CD4-positive, alpha-beta T cell treated with Interferon gamma for 1 hour (primary cell): Measurements from ENCODE around the gene PEX14.
"Not testable (repeated sequence)": the region's sequence is repeated elsewhere in the genome, so short reads cannot be mapped to it uniquely, and the experiment has no call there.

Experiments used
- DNase-seq: peaks from one replicate; pipeline ENCODE4 v3.0.0-alpha.2; 2020

Gene PEX14

GRCh38 chr1:10451287-10451686 is 23.5 kb upstream of the PEX14 start:
- no peak for DNase-seq

- DNase-seq, result no peak
Observed at GRCh38 chr1:10456048-10456447, 18.7 kb upstream of the PEX14 start.

GRCh38 chr1:10456661-10457060 is 18.1 kb upstream of the PEX14 start:
- no peak for DNase-seq

GRCh38 chr1:10457462-10457861 is 17.3 kb upstream of the PEX14 start:
- not testable (repeated sequence) for DNase-seq

GRCh38 chr1:10457875-10458274 is 16.9 kb upstream of the PEX14 start:
- no peak for DNase-seq

- DNase-seq, result no peak
Observed at GRCh38 chr1:10459184-10459583, 15.6 kb upstream of the PEX14 start.

GRCh38 chr1:10467078-10467477 is 7.7 kb upstream of the PEX14 start:
- no peak for DNase-seq

- no peak for DNase-seq
Observed at GRCh38 chr1:10470043-10470442, 4.7 kb upstream of the PEX14 start.

GRCh38 chr1:10471411-10472219 is 3.1 kb upstream of the PEX14 start:
- no peak for DNase-seq

- DNase-seq, result peak; percentile 90
Observed at GRCh38 chr1:10472220-10473144, 2.3 kb upstream of the PEX14 start, which contains the start of gene DFFA. Gene DFFA (minus strand): TSS chr1:10472529. CDS start chr1:10472458, 71 bp downstream.

GRCh38 chr1:10473145-10473765 is 1.5 kb upstream of the PEX14 start:
- no peak for DNase-seq

- not testable (repeated sequence) for DNase-seq
Observed at GRCh38 chr1:10474309-10474612, 489 bp upstream of the PEX14 start.

GRCh38 chr1:10475510-10475909 is 760 bp downstream of the PEX14 start:
- DNase-seq, result no peak

- no peak for DNase-seq
Observed at GRCh38 chr1:10479296-10479695, 4.5 kb downstream of the PEX14 start.

GRCh38 chr1:10480614-10481013 is 5.9 kb downstream of the PEX14 start:
- DNase-seq, result no peak

- no peak for DNase-seq
Observed at GRCh38 chr1:10484521-10484920, 9.8 kb downstream of the PEX14 start.

GRCh38 chr1:10489291-10490055 is 14.7 kb downstream of the PEX14 start:
- DNase-seq, result no peak

GRCh38 chr1:10490286-10490970 is 15.7 kb downstream of the PEX14 start:
- no peak for DNase-seq

GRCh38 chr1:10494418-10494753 is 19.6 kb downstream of the PEX14 start:
- no peak for DNase-seq

GRCh38 chr1:10494754-10495474 is 20.2 kb downstream of the PEX14 start:
- peak; percentile 67 for DNase-seq

- DNase-seq, result no peak
Observed at GRCh38 chr1:10495475-10495817, 20.7 kb downstream of the PEX14 start.

GRCh38 chr1:10495952-10496351 is 21.2 kb downstream of the PEX14 start:
- DNase-seq, result peak; percentile 49
